Astrocyte of the spinal cord (primary cell): ENCODE data around the gene EIF6.

Experiments used
- DNase-seq: peaks from one replicate; pipeline ENCODE4 v3.0.0; 2011; ENCODE audit warnings: low read depth, low spot score
- H3K4me3 ChIP-seq: 2 replicates; pipeline ENCODE4 v1.5.1; 2011; ENCODE audit warnings: low read depth, mild to moderate bottlenecking, low read length, moderate library complexity
- CTCF ChIP-seq: IDR thresholded peaks from 2 replicates; pipeline ENCODE4 v1.5.1; 2012; ENCODE audit warnings: low read depth, mild to moderate bottlenecking, low read length, inconsistent platforms
- in situ Hi-C: cut with HindIII; loops from 2 replicates; pipeline ENCODE4 v1.10.0; 2017; ENCODE audit warnings: low sequenced_read_pairs

Gene EIF6

GRCh38 chr20:35295674-35296073 is 11.1 kb upstream of the EIF6 start:
- no peak overlapping the region for H3K4me3 ChIP-seq
- no peak for TF ChIP-seq CTCF
- DNase-seq, result no peak
- in situ Hi-C loops, result no loop called here

- no peak for TF ChIP-seq CTCF
- in situ Hi-C loops, result no loop called here
- no peak for DNase-seq
- H3K4me3 ChIP-seq, result no peak overlapping the region
Measured at GRCh38 chr20:35295058-35295457, 10.5 kb upstream of the EIF6 start.

GRCh38 chr20:35294293-35294685 is 9.7 kb upstream of the EIF6 start:
- no peak for DNase-seq
- in situ Hi-C loops, result no loop called here
- H3K4me3 ChIP-seq, result no peak overlapping the region
- TF ChIP-seq CTCF, result no peak

GRCh38 chr20:35293303-35294292 is 9.0 kb upstream of the EIF6 start:
- in situ Hi-C loops, result no loop called here
- no peak for TF ChIP-seq CTCF
- H3K4me3 ChIP-seq, result no peak overlapping the region
- no peak for DNase-seq

GRCh38 chr20:35292504-35293285 is 8.1 kb upstream of the EIF6 start:
- no peak for DNase-seq
- H3K4me3 ChIP-seq, result no peak overlapping the region
- TF ChIP-seq CTCF, result no peak
- in situ Hi-C loops, result no loop called here

- TF ChIP-seq CTCF, result no peak
- in situ Hi-C loops, result no loop called here
- no peak within 1 kb of the TSS for H3K4me3 ChIP-seq
- no peak for DNase-seq
Measured at GRCh38 chr20:35291654-35292503, 7.3 kb upstream of the EIF6 start, which contains the start of gene FAM83C. Gene FAM83C (minus strand): TSS chr20:35292425. CDS start chr20:35292304, 121 bp downstream.
